Jurkat, Clone E6-1 (cell line): ENCODE data around the gene SCN1B.

Source experiments
- DNase-seq: peaks from one replicate; pipeline ENCODE4 v3.0.0-alpha.2; 2011; ENCODE audit warnings: low read depth, low spot score
- H3K4me3 ChIP-seq: 2 replicates; pipeline ENCODE4 v1.5.1; 2011; ENCODE audit warnings: mild to moderate bottlenecking, low read length, control low read depth, moderate library complexity

The SCN1B gene

DNA sequence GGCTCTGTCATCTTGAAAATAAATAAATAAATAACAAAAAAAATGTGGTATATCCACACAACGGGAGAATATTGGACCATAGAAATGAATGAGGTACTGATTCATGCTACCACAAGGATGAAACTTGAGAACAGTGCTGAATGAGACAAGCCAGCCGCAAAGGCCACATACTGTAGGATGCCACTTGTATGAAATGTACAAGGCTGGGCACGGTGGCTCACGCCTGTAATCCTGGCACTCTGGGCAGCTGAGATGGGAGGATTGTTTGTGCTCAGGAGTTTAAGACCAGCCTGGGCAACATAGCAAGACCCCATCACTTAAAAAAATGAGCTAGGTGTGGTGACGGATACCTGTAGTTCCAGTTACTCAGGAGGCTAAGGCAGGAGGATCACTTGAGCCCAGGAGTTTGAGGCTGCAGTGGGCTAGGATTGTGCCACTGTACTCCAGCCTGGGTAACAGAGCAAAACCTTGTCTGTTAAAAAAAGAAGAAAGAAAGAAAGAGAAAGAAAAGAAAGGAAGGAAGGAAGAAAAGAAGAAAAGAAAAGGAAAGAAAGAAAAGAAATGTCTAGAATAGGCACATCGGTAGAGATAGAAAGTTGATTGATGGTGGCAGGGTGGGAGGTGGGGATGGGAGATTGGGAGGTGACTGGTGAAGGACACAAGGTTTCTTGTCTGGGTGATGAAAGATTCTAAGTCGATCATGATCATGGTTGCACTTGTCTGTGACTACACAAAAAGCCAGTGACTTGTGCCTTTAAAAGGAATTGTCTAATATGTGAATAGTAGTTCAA, 31.5 kb downstream of the SCN1B start:
- DNase-seq = no peak
- H3K4me3 ChIP-seq = no peak overlapping the region

DNA sequence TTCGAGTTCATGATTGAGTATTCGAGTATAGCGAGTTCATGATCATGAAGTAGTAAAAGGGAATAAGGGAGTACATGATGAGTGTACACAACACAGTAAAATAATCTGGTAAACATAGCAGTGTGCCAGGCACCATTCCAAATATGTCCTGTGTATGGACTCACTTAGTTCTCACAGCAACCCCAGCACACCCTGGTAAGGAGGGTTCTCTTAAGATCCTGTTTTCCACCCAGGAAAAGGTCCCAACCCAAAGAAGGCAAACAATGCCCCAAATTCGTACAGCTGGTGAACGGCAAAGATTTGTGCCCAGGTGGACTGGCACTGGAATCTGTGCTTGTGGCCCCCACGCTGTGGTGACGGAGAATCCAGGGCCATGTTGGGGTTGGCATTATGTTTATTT, 32.7 kb downstream of the SCN1B start:
- DNase-seq = no peak
- H3K4me3 ChIP-seq = no peak overlapping the region

DNA sequence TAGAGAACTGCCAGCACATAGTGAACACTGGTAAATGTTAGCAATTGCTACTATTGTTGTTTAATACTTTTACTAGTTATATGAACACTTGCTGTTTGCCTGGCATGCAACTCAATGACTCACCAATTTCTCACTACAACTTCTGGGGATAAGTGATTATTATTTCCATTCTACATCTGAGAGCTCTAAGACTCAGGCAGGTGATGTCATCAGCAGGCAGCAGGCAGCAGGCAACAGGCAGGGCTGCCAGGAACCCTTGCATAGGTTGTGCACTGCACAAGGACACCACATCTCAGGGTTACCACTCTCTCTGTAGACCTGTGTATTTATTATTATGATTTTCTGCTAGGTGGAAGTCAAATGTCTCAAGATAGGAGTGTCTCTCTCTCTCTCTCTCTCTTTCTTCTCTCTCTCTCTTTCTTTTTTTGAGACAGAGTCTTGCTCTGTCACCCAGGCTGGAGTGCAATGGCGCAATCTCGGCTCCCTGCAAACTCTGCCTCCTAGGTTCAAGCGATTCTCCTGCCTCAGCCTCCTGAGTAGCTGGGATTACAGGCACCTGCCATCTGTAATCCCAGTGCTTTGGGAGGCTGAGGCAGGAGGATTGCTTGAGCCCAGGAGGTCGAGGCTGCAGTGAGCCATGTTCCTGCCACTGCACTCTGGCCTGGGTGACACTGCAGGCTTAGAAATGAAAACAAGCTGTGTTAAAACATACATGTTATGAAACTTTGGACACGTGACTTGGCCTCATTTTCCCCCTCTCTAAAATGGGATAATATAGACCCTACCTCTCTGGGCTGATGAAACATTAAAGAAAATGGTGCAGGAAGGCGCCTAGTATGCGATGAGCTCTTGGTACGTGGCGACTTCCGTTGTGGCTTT, 33.9 kb downstream of the SCN1B start:
- H3K4me3 ChIP-seq = no peak overlapping the region
- no peak for DNase-seq

DNA sequence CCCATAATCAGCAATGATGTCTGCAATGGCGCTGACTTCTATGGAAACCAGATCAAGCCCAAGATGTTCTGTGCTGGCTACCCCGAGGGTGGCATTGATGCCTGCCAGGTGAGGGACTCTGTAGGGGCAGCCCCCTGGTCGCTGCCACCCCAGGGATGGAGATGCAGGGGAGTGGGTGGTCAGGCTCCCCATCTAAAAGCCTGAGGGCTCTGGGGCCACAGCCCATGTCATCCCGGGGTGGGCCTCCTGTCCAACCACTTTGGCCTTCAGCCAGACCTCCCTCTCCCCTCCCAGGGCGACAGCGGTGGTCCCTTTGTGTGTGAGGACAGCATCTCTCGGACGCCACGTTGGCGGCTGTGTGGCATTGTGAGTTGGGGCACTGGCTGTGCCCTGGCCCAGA, 35.3 kb downstream of the SCN1B start:
- DNase-seq = no peak
- no peak overlapping the region for H3K4me3 ChIP-seq

DNA sequence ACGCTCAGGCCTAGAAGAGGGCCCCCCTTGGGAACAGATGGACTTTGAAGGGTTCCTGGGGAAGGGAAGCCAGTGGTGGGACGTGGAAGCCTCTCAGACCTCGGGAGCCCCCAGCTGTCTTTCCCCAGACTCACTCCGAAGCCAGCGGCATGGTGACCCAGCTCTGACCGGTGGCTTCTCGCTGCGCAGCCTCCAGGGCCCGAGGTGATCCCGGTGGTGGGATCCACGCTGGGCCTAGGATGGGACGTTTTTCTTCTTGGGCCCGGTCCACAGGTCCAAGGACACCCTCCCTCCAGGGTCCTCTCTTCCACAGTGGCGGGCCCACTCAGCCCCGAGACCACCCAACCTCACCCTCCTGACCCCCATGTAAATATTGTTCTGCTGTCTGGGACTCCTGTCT, 35.9 kb downstream of the SCN1B start:
- H3K4me3 ChIP-seq = no peak overlapping the region
- no peak for DNase-seq

DNA sequence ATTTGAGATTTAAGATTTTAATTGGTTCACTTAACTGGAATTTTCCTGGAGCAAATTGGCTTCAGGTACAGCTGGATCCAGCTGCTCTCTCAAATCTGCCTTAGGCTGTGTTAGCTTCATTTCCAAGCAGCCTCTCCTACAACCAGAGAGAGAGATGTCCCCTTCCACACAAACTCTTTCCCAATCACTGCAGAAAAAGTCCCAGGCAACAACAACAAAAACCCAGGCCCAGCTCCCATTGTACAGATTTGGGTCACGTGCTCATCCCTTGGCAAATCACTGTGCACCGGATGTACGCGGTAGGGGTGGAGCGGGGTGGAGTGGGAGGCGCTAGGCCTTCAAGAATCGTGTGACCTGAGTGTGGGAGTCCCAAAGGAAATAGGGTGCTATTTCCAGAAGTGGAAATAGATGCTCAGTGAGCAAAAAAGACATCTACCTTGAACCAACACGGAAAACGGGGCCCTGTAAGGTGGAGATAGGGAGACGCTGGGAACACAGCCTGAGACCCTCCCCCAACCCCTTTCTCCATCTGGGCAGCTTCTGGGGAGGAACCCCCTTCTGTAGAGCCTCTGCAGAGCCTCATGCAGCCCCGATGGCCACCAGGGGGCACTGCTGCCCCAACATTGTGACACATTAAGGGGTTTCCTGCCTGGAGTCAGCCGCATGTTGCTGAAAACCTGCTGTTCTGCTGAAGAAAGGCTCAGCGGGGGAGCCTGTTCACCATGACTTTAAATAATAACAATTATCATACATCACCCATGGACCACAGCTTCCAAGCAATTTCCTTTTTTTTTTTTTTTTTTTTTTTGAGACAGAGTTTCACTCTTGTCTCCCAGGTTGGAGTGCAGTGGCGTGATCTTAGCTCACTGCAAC, 36.7 kb downstream of the SCN1B start:
- DNase-seq = peak; percentile 93
- H3K4me3 ChIP-seq = peak overlapping the region; percentile 47

DNA sequence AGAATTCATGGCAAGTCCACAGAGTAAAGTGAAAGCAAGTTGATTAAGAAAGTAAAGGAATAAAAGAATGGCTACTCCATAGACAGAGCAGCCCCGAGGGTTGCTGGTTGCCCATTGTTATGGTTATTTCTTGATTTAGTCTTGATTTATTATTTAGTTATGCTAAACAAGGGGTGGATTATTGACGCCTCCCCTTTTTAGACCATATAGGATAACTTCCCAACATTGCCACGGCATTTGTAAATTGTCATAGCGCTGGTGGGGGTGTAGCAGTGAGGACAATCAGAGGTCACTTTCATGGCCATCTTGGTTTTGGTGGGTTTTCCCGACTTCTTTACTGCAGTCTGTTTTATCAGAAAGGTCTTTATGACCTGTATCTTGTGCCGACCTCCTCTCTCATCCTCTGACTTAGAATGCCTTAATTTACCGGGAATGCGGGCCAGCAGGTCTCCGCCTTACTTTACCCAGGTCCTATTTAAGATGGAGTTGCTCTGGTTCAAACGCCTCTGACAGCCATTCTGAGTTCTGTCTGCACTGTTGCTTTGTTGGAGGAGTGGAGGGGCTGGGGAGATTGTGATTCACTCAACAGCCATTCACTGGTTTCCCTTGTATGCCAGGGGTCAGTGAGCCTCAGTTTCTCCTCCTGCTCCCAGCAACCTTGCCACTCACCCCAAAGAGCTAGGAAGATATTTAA, 38.8 kb downstream of the SCN1B start:
- H3K4me3 ChIP-seq = no peak overlapping the region
- DNase-seq = no peak

DNA sequence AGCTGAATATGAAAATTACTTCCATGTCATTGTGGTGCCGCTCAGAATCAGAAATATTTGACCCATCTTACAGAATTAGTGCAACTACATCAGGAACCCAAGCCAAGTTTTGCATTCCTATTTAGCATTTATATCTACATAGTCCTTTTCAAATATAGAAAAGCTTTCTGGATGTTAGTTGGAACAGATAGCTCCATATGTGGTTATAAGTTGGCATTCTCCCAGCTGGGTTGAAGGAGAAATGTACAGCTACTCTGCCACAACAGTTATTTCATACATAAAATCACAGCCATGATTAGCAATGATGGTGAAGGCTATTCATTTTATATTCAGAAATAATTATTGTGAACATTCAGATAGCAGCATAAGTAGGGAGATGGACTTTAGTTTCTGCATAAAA, 39.4 kb downstream of the SCN1B start:
- DNase-seq = no peak
- H3K4me3 ChIP-seq = no peak overlapping the region

DNA sequence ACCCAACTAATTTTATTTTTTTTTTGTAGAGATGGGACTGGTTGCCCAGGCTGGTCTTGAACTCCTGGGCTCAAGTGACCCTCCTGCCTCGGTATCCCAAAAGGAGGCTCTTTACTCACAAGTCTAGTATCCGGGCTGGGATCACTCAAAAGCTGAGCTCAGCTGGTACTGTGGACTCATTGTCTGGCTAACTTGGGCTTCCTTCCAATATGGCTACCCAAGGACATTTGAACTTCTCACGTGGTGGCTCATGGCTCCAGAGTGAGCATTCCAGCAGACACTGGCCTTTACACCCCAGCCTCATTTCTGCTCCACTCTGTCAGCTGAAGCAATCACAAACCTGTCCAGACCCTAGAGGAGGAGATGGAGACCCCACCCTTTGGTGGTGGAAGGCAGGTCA, 40.2 kb downstream of the SCN1B start:
- DNase-seq = no peak
- no peak overlapping the region for H3K4me3 ChIP-seq

DNA sequence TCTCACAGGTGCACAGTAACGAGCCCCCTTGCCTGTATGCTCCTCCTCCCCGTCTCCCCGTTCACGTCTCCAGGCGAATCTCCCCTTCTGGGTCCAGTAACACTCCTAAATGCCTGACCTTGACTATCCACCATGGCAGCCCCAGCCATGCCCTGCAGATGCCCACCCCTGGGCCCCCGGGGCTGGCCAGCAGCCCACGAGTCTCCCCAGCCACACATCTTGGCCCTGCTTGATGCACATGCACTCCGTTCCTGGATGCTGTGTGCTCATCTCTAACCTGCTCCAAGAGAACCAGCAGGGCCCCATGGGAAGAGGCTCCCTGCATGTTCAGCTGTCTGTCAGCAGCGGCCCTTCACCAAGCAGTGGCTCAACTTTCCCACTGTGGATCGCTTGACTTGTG, 43.2 kb downstream of the SCN1B start:
- DNase-seq = no peak
- no peak overlapping the region for H3K4me3 ChIP-seq

DNA sequence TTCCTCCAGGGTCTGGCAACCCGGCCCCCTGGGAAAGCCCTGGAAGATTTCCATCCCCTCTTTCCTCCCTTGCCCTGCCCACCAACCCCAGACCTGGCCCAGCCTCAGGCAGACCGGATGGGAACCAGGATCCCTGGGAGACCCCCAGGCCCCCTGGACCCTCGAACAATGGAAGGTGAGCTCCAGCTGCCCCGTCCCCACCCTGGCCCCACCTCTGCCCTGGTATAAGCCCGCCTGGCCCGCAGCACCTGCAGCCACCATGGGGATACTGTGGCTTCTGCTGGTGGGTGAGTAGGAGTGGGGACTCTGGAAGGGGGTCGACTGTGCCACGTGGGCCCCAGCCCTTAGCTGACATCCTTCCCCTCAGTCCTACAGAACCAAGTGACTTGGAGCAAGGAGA, 43.7 kb downstream of the SCN1B start:
- H3K4me3 ChIP-seq = no peak overlapping the region
- no peak for DNase-seq

DNA sequence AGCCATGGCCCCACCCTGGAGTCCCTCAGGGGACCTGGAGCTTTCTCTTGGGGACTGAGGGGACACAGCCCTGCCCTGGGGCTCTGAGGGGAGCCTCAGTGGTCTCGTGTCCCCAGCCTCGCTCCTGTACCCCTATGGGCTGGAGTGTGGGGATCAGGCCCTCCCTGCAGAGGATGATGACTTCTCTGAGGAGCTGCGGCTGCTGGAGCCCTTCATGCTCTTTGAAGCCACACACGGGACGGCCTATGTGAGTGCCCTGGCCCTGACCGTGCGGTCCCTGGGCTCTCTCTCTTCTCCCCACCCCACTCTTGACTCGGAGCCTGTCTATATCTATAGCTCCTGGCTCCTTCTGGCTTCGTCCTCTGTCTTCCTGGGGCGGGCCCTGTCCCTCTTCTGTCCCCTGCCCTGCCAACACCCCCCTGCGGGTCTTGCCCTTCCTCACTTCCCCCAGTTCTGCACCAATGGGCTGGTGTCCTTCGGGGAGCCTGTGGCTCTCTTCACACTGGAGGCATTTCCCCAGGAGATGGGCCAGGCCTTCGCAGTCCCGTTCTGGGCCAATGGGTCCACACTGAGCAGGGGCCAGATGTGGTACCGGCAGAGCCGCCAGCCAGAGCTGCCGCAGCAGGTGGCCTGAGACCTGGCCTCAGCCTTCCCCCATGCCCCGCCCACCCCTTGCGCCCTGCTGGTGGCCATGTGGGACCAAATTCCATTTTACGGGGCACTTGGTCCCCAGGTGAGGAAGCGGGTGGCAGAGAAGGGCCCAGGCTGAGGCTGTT, 44.3 kb downstream of the SCN1B start:
- H3K4me3 ChIP-seq = no peak overlapping the region
- no peak for DNase-seq

DNA sequence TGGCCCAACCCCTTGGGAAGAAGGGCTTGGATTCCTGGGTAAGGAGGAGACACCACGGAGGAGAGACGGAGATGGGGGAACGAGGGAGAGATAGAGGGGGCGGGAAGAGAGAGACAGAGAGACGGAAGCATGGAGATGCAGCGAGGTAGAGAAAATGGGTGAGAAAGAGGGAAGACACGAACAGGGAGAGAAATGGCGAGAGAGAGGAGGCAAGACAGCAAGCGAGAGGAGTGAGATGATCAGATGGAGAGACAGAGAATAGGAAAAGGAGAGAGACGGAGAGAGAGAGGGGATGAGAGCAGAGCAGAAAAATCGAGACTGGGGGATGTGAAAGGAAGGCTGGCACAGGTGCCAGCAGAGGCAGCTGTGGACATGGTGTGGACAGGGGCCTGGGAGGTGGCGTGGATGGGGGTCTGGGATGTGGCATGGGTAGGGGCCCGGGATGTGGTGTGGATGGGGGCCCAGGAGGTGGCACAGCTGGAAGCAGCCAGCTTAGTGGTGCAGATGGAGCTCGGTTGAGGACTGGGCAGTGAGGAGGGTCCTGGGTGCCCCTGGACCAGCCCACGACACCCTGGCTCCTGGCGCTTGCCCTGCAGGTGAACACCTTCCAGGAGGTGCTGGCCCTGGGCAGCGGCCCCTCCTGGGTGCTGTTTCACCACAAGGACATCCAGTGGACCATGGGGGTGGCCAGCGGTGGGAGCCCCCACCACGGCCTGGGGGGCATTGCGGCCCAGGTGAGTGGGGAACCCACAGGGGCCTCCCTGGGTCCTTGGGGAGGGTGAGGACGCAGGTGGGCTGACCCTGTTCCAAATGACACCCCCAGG, 45.1 kb downstream of the SCN1B start:
- H3K4me3 ChIP-seq = no peak overlapping the region
- no peak for DNase-seq

DNA sequence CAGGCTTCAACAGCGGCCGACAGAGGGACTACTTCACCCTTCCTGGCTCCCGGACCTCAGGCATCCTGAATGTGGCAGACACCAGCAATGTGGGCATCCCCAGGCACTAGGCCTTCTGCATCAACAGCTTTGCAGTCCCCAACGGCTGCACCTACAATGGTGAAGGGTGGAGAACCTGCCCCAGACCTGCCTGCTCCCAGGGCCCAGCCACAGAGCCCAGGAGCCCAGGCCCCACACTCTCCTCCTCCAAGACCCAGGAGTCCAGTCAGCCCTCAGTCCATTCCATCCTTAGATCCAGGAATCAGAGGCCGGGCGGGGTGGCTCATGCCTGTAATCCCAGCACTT, 45.7 kb downstream of the SCN1B start:
- no peak overlapping the region for H3K4me3 ChIP-seq
- no peak for DNase-seq

DNA sequence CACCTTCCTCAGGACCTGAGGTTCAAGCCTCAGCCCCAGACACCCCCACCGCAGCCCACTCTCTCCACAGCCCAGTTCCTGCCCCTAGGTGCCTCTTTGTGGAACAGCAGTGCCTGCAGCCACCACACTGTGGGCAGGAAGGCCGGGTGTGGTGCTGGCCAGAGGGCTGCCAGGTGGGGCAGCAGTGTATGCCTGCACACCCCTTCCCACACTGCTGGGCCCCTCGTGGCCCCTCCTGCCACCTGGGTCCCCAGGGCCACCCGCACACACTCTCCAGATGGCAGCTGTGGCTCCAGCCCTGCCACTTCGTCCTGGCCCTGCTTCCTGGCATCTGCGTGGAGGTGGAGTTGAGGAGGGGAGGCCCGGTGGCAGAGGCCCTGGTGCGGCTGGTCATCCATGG, 46.4 kb downstream of the SCN1B start:
- no peak for DNase-seq
- H3K4me3 ChIP-seq = no peak overlapping the region

DNA sequence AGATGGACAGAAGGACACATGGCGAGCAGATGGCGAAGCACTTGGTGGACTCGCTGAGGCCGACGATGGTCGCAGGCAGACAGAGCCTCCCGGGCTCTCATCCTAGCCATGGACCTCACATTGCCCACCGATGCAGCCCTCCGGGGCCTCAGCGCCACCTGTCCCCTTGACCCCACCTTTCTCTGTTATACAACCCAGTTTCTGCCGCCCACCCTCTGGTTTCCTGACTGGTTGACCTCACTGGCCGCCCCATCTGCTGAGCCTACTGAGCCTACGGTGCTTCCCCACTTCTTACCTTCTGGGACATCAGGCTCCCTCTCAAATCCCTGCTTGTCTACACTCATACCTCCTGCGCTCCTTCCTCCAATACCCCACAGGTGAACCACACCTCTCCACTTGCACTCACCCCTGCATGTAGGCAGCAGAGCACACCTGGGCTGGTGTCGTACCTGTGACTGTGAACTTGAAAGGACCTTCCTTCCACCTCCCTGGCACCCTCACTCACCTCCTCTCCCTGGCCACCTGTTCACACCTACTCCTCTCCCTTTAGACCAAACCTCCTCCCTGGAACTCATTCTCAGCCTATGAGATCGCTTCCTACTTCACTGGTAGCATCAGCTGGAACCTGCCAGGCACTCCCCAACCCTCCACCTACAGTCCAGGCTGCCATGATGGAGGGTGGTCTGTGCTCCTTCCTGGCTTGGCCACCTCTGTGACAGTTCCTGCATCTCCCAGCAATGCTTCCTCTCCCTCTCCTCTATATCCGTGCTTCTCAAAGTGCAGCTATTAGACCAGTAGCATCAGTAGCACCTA, 47.3 kb downstream of the SCN1B start:
- DNase-seq = no peak

DNA sequence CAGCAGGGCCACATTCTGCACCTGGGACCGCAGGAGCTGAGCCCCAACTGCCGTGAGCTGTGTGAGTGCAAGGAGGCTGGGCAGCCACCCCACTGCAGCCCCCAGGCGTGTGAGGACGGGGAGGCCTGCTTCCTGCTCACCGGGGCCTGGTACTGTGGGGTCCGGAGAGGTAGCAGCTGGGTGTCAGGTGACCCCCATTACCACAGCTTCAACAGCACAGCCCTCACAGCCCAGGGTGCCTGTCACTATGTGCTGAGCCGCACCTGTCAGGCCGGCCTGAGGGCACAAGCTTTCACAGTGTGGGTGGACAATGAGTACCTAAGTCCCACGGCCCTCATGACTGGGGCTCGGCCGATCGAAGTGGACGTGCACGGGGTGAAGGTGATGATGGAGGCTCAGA, 49.6 kb downstream of the SCN1B start:
- DNase-seq = no peak
- H3K4me3 ChIP-seq = no peak overlapping the region

More for the DNA sequence above, 47.3 kb downstream of the SCN1B start:
- no peak overlapping the region for H3K4me3 ChIP-seq
